GM21447 (cell line): ENCODE results near the gene MYL7.
"Not testable (repeated sequence)": the region's sequence is repeated elsewhere in the genome, so short reads cannot be mapped to it uniquely, and the experiment has no call there.

Experiments used
- ATAC-seq: cut with Tn5 transposase; IDR thresholded peaks from one replicate; pipeline ENCODE4 v1.9.1; 2021; ENCODE audit not compliant: unreplicated experiment

The MYL7 gene

DNA sequence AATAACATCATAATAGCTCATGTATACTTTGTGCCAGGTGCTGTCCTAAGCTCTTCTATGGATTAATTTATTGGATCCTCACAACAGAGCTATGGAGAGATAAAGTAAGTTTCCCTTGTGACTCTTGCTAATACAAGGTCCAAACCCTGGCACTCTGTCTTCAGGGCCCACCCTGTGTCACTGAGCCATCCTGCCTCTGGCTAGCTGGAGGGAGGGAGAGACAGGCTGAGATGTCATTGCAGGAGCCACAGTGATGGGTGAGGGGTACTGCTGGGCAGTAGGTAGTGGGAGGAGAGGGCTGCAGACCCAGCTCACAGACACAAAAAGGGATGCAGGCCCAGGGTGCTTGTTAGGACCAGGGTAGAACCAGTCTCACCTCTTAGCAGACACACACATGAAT lies 31.2 kb upstream of the MYL7 start:
- ATAC-seq = no peak

DNA sequence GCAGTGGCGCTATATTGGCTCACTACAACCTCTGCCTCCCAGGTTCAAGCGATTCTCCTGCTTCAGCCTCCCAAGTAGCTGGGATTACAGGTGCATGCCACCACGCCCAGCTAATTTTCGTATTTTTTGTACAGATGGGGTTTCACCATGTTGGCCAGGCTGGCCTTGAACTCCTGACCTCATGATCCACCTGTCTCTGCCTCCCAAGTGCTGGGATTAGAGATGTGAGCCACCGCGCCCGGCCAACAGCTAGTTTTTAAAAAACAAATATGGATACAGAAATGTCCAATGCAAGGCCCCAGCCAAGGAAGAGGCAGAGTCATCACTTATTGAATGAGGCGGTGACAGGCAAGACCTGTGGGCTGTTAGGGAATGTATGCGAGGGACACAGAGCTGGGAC lies 30.8 kb upstream of the MYL7 start:
- ATAC-seq = not testable (repeated sequence)

DNA sequence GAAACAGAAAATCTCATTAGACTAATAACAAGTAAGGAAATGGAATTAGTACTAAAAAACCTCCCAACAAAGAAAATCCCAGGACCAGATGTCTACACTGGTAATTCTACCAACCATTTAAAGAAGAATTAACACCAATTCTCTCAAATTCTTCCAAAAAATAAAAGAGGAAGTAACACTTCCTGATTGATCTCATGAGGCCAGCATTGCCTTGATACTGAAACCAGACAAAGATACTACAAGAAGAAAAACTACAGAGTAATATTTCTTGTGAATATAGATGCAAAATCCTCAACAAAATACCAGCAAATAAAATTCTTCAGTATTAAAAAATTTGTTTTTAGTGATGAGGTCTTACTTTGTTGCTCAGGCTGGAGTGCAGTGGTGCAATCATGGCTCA lies 26.8 kb upstream of the MYL7 start:
- no peak for ATAC-seq

DNA sequence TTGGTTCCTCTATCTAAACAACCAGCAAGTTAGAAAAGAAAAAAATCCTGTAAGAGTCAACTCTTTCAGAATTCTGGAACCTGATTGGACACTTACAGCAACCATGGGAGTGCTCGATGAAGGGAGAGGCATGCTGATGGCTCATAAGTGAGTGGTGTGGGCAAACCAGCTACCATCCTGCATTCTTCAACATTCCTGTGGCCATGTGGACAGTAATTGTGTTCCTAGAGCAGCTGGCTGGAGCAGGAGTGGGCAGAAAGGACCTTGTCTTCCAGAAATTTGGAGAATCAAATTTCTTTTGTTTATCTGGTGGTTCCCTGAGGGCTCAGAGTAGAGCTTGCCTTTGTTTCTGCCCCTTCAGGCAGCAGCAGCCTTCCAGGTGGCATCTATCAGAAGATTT lies 22.5 kb upstream of the MYL7 start:
- ATAC-seq = no peak

DNA sequence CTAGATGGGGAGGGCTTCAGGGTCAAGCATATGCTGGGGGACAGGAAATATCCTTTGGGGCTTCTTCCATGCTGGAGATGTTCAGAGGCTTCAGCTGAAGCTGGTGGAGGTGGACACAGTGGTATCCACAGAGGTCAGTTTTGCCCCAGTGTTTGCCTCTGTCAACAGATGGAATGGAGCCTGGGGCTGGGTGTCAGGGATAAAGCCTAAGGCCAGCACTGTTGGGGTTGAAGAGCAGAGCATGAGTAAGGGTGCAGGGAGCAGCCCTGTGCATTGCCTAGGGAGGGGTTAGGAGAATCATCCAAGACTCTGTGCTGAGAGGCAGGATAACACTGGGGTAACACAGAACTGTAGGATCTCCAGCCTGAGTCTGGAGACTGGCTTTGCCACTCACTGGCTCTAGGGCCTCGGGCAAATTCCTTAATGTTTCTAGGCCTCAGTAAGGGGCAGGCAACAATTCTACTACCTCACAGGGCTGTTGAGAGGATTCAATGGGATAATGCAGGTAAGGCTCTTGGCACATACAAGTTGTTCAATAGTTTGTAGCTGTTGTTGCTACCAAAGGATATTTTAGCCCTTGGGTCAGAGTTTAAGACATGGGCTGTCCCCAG lies 21.8 kb upstream of the MYL7 start:
- no peak for ATAC-seq

DNA sequence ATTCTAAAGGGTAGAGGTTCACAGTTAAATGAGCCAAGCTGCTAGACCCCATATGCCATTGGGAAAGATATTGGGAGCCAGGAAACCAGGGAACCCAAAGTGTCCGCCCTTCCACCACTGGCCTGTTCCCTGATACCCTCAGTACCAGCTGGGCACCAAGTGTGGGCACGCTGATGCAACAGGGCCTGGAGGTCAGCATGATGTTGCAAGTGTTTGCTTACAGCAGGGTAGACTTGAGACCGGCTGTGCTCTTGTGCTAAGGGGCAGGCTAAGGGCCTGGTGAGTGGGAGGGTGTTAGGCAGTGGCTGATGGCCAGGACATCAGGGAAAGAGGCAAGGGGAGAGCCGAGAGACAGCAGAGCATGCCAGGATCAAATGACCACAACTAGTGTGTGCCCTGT lies 21.0 kb upstream of the MYL7 start:
- ATAC-seq = no peak

DNA sequence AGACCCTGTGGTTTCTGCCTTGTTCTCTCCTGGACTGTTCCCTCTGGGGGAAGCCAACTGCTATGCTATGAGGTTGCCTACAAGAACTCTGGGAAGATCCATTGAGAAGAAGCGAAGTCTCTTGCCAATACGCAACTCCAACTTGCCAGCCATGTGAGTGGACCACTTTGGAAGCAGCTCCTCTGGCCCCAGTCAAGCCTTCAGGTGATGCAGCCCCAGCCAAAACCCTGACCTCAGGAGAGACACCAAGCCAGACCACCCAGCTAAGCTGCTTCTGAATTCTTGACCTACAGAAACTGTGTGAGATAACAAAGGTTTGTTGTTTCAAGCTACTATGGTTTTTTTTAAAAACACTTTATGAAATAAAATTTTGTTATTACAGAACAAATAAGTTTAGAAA lies 20.2 kb upstream of the MYL7 start:
- ATAC-seq = no peak

DNA sequence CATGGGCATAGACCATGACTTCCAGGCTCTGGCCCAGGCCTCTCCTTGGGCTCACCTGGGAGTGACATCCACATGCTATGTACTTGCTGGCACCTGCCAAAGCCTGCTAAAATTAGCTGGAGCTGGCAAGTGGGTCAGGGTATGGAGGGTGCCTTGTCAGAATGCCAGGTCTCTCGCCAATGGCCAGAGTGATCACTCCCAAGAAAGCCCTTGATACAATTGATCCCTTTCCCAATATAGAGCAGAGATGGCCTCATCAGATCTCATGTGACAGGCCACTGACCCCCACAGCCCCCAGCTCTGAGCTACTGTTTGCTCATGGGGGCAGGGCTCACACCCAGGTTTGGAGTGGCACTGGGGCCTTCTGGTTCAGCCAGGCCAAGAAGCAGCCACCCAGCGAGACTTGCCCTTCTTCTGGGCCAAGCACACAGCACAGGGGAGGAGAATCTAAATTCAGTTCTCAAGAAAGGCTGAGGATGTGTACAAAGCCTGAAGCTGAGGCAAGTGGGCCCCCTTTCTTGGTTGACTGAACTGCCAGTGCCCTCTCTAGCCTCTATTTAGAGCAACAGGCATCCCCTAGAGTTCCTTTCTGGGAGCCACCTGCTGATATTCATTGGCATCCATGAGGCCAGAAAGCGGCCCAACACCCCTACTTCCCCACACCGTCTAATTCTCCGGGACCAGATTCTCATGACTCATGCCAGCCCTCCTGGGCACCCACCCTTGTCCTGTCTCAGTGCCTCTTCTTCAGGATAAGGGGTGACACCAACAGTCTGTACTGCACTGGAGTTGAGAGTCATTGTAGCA lies 18.9 kb upstream of the MYL7 start:
- ATAC-seq = no peak

DNA sequence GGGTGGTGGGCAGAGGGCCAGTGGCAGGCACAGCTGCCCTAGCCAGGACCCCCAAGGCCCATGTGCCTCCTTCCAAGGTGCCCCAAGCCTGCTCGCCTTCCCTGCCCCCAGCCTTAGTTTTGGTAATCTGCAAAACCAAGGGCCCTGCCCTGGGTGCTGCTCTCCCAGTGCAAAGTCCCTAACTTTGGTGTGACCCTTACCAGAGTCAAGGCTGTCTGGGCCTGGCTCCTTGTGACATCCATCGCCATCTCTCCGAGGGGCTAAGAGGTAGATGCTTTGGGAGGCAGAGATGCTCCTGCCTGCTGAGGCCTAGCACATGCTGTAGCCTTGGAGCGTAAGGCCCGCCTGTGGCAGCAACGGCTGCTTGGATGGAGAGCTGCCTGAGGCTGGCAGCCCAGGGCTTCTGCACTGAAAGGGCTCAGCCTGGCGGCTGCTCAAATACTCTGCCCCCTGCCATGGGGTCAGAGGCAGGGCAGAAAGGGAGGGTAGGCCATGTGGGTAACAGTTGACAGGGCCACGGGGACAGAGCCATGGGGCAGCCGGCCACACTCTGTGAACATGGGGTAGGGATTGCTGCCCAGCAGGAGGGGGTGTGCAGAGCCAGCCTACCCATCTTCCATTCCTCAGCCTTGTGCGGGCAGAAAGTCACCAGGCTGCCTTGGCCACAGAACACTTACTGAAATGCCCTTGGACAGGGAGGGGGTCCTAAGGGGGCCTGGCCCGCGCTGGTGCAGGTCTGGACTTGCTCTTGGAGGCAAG lies 17.9 kb upstream of the MYL7 start:
- no peak for ATAC-seq

DNA sequence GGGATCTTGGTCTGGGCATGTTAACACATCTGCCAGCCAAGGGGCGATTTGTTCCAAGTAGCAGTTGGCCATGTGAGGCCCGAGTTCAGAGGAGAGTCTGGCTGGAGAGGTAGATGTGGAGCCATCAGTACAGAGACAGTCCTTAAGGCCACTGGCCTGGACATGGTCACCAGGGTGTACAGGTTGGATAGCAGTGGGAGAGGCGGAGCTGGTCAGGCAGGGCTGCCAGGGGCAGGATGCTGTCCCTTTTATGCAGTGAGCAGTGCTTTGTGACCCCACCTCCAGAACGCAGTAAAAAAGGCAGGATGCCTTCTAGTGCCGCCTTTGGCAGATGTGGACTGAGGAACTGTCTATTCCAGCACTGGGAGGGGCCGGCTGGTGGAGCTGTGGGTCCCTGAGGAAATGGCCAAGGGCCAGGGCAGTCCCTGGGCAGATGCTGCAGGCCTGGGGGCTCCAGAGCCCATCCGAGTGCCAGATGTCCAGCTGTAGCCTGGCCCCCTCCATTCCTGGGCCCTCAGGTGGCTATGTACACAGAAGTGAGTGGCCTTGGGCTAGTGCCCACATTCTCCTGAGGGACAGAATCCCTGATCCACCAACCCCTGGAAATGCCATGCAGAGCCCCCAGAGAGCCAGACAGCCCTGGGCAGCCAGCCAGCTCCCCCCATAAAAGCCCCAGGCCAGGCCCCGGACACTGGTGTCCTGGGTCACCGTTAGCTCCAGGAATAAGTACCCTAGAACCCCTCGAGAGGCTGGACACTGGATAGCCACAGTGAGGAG lies 17.2 kb upstream of the MYL7 start:
- ATAC-seq = no peak

DNA sequence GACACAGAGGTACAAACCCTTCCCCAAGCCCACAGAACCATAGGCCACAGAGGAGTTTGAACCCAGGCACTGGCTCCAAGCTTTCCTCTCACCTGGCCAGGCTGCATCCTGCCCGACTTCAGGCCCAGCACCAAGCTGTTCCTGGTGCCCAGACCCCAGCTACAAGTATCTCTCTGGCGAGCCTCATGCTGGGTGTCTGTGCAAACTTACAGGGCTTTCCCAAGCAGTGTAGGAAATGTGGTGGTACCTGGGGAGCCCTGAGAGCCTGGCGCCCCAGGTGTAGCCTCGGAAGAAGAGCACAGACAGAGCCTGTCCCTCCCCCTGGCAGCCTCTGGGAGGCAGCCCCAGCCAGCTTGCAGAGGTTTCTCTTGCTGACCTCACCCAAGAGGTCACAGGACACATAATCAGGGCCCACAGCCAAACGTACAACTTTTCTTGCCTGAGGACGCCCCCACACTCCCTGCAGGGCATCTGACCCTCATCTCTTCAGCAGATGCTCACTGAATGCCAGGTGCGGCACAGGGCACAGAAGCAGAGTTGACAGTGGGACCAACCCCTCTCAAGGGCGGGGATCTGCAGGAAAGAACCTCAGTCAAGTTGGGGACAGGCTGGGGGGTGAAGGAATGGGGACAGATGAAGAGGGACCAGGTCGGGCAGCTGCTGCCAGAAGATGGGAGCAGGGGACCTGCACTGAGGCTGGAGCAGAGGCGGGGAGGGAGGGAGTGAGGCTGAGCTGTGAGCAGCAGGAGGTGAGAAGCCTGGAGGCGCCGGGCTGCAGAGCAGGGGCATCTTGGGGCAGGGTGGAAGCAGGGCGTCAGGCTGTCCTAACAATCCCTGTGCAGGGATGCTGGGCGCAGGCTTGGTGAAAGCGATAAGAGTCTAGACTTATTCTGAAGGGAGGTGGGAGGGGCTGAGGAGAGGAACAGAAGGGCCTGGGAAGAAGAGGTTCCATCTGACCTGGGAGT lies 16.3 kb upstream of the MYL7 start:
- no peak for ATAC-seq

DNA sequence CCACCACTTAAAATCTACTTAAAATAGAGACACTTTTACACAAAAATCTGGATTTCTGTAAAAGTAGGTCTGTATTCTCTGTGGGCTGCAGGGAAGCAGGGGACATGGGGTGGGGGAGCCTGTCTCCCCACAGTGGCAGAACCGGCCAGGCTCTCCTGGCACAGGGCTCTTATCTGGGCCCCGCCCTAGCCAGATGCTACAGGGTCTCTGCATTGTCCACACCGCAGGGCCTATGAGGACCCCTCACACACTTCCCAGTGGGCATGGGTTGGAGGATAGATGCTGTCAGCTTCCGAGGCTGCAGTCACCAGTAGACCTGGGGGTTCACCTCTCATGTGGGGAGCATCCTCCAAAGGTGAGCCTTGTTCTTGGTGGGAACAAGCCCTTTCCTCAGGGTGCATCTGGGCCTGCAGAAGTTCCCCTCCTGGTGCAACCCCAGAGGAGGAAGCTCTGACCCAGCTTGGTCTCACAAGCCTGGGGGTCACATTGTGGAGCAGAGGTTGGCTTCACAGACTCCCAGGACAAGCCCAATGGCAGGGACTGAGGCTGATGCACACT lies 15.4 kb upstream of the MYL7 start:
- ATAC-seq = no peak

DNA sequence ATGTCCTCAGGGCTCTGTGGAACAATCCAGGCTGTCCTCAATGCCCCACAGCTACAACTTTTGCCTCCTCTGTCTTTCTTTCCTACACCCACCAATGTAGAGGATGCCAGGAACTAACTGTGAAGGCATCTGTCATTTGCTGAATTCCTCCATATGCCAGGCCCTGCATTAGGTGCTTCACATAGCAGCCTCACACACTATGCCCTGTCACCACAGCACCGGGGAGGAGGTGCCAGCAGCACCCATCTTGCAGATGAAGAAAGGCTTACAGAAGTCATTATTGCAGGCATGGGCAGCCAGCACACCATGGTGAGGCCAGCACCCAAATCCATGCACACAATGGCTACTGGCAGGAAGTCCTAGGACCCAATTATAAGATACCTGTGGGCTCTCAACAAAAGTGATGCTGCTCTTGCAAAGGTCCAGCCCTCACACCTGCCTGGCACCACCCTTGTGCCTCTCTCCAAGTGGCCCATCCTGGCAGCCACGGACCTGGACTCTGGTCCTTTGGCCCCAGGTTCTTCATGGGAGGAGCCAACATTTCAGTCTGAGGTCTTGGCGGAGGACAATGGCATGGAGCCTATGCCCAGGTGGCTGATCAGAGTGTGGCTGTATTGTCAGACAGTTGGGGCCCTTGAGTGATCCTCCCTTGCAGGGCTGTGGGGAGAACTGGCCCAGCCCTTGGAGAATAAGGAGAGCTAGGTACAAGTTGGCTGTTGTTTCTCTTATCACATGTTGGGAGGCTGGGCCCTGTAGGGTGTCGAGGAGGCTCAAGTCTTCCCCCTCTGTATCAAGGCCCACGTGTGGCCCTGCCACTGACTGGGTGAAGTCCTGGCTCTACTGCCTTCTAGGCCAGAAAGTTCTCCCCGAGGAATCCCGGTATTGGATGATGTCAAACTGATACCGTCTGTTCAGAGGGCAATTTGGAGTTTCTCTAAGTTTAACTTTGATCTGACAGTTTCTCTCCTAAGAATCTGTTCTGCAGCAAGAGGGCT lies 14.4 kb upstream of the MYL7 start:
- no peak for ATAC-seq

DNA sequence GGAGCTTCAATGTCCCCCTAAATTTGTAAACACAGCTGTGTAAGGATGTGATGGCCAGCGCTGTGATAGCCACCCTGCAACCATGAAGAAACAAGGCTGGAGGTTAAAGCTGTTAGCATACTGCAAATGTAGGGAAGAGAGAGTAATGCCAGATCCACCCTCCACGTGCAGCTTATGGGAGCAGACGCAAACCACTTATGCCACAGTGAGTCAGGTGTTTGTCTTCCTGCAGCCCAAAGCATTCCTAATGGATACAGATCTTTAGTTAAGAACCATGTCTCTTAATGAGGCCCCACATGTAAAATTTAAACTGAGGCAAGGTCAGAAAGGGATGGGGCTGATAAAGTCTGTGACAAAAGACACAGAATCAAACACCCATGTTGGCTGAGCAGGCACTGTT lies 13.6 kb upstream of the MYL7 start:
- ATAC-seq = no peak

DNA sequence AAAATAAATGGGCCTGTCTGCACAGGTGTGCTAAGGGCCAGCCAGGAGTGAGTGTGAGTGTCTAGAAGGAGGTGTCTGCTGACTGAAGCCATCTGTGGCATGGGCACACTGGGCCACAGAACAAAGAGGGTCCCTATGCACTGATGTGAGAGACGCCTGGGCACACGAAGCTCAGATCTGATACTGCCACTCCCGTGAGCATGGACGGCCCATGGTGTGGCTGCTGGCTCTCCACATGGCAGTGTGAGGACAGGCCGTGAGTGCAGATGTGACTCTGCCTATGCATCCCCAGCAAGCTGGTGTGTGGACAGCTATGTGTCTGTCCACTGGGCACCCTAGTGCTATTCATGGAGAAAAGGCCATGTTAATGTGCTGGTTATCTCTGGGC lies 12.8 kb upstream of the MYL7 start:
- no peak for ATAC-seq

DNA sequence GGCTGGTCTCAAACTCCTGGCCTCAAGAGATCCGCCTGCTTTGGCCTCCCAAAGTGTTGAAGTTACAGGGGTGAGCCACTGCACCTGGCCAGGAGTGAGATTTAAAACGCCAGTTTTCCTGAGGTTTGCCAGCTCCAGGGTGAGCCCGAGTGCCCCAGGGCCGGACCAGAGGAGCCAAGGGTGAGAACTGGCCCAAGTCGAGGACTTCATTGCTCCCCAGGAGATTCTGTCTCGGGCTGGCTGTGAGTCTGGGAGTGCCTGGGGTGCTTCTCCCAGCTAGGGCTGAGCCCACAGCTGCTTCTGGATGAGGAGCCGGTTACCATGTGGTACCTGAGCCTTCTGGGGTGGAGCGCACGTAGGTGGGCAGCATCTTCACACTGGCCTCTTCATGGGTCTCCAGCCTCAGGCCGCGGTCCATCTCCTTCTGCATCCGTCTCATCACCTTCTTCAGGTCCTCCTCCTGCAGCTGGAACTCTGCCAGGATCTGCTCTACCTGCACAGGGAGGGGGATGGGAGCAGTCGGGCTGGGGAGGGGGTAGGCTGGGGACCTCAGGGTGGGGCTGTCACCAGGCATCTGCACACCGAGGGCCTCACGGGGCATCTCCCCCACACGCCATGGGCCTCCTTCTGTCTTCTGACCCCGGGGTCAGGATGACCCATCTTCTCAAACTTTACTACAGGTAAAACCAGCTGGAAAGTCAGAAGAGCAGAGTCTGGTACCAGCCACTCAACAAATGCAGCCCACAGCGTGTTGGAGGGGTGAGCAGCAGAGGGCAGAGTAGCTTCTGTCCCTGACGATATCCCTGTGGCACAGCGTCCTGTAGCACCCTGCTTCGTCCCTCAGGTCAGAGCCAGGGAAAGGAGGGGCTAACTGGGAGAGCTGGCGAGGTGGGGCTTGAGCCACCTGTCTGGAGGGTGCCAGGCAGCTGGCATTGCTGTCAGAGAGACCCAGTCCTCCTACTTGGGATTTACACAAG lies 12.1 kb upstream of the MYL7 start:
- ATAC-seq = no peak

DNA sequence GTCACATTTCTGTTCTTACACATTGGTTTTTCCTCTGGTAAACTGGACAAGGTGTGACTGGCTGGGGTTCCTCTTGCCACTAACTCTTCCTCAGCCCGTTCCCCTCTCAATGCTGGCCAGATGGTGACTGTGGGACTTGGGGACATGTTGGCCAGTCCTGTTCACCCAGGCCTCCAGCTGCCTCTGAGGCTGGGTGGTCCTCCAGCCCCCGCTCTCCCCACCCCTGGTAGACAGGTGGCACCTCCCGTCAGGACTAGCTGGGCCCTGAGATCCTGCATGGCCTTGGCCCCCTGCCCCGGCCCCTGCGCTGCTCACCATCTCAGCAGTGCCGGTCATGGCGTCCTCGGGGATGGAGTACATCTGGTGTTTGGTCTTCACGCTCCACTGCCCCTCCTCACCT lies 10.8 kb upstream of the MYL7 start:
- no peak for ATAC-seq
